NK-92 (cell line): Measurements from ENCODE around the gene TP53TG3E.
"Not testable (repeated sequence)": the region's sequence is repeated elsewhere in the genome, so short reads cannot be mapped to it uniquely, and the experiment has no call there.

Source experiments
- DNase-seq: peaks from one replicate; lab custom pipeline; 2025; ENCODE audit not compliant: unreplicated experiment; lab: John Stamatoyannopoulos, UW

TP53TG3E gene

DNA sequence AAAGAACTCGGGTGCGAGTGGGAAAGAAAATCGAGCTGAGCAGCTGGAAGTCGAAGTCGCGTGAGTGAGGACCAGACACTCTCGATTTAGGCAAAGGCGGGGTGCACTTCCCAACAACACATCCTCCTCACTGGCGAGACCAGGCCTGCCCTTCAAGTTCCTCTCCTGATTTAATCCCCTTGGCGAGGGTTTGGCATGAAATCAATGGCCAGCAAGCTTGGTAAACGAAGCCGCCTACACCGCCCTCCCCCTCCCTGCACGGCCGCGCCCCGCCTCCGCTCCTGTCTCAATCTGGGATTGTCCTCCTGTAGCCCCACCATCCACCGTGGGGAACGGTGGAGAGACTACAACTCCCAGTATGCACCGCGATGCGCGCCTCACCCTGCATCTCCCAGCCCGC is at the start of gene TP53TG3E:
TP53TG3E (plus strand) TSS at position 301 of the 400 bp plus-strand sequence; CDS start at position 369, 68 bp downstream.
- DNase-seq, result not testable (repeated sequence)

GRCh38 chr16:33336226-33337012 is 32.3 kb downstream of the TP53TG3E start:
- not testable (repeated sequence) for DNase-seq

GRCh38 chr16:33337627-33338542 is 33.8 kb downstream of the TP53TG3E start:
- not testable (repeated sequence) for DNase-seq

DNA sequence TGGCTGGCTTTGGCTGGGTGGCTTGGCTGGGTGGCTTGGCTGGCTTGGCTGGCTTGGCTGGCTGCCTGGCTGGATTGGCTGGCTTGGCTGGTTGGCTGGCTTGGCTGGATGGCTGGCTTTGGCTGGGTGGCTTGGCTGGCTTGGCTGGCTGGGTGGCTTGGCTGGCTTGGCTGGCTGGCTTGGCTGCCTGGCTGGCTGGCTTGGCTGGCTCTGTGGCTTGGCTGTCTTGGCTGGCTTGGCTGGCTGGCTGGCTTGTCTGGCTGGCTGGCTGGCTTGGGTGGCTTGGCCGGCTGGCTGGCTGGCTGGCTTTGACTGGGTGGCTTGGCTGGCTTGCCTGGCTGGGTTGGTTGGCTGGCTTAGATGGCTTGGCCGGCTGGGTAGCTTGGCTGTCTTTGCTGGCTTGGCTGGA is 34.4 kb downstream of the TP53TG3E start:
- not testable (repeated sequence) for DNase-seq

DNA sequence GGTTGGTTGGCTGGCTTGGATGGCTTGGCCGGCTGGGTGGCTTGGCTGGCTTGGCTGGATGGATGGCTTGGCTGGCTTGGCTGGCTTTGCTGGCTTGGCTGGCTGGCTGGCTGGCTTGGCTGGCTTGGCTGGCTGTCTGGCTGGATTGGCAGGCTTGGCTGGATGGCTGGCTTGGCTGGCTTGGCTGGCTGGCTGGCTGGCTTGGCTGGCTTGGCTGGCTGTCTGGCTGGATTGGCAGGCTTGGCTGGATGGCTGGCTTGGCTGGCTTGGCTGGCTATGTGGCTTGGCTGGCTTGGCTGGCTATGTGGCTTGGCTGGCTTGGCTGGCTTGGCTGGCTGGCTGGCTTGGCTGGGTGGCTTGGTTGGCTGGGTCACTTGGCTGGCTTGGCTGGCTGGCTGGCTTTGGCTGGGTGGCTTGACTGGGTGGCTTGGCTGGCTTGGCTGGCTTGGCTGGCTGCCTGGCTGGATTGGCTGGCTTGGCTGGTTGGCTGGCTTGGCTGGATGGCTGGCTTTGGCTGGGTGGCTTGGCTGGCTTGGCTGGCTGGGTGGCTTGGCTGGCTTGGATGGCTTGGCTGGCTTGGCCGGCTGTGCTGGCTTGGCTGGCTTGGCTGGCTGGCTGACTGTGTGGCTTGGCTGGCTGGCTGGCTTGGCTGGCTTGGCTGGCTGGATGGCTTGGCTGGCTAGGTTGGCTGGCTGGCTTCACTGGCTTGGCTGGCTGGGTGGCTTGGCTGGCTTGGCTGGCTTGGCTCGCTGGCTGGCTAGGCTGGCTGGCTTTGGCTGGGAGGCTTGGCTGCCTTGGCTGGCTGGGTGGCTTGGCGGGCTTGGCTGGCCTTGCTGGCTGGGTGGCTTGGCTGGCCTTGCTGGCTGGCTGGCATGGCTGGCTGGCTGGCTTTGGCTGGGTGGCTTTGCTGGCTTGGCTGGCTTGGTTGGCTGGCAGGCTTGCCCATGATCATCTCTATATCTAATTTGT is 35.3 kb downstream of the TP53TG3E start:
- not testable (repeated sequence) for DNase-seq
